ENCODE measurements around the gene IL15RA.

Gene IL15RA, protein sequence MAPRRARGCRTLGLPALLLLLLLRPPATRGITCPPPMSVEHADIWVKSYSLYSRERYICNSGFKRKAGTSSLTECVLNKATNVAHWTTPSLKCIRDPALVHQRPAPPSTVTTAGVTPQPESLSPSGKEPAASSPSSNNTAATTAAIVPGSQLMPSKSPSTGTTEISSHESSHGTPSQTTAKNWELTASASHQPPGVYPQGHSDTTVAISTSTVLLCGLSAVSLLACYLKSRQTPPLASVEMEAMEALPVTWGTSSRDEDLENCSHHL

DNA sequence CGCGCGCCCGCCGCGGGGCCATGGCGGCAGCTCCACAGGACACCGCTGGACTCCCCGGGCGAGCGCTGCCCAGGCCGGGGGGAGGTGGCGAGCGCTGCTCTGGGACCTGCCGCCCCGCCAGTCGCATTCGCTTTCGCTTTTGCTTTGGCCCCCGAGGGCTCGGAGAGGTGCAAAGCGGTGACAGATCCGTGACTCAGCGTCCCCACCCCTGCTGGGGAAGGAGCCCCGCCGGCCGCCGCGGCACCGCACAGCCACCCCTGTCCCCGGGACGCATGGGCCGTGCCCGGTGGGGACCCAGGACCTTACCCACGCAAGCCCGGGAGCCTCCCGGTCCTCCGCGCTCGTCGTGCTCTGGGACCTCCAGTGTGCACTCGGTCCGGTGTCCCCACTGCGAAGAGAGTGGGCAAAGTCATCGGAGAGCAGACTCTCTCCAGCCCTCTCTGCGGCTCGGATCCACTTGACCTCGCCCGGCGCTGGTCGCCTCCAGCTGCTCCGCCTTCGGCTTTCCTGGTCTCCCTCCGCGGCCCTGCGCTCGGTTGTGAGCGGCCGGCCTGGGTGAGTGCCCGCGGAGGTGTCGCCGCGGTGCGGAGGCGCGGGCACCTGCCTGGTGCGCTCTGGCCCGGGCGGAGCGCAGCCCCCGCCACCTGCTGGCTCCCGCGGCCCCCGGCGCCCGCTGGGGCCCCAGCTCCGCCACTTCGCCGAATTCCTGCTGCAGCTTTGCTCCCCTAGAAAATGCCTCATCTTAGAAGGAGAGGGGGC, at the start of gene IL15RA:
TSS of gene IL15RA (minus strand) at position 73 of the 759 bp plus-strand sequence. CDS start at position 22, 51 bp downstream.
- peak; percentile 93 for DNase-seq (ENCODE audit: low spot score)

DNA sequence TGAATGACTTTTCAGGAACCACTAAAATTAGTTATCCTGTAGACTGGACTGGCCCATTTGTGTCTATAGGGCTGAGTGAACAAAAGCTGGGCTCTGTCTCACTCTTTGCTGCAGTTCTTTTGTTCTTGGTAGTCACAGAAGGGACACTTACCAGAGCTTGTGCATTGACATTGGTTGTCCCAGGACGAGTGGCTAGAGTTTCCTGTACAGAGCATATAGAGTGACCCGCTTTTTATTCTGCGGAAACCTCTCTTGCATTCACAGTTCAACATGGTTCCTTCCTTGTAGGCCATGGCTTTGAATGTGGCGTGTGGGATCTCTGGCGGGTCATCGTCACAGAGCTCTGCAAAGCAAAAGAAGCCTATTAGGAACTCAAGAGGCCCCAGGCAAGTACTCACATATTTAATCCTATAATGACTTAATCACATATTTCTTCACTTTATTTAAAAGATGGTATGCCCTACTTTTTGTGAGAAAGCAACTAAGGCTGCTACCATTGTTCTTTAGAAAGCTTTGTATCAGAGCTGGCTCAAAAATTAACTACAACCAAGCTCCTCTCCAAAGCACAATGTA, 48.4 kb upstream of the IL15RA start:
- DNase-seq (ENCODE audit: low spot score) = no peak

DNA sequence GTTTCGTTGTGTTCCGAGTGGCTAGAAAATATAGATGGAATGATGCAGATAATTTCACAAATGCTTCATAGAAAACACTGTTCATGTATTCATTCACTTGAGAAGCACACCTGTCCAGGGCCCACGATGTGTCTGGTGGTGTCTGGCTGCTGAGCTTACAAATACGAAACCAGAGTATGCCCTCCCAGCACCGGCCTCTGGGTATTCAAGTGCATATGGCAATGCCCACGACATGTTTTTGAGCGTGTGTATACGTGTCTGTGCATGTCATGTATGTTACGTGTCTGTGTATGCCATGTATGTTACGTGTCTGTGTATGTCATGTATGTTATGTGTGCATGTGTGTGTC, 47.0 kb upstream of the IL15RA start:
- no peak for DNase-seq (ENCODE audit: low spot score)

DNA sequence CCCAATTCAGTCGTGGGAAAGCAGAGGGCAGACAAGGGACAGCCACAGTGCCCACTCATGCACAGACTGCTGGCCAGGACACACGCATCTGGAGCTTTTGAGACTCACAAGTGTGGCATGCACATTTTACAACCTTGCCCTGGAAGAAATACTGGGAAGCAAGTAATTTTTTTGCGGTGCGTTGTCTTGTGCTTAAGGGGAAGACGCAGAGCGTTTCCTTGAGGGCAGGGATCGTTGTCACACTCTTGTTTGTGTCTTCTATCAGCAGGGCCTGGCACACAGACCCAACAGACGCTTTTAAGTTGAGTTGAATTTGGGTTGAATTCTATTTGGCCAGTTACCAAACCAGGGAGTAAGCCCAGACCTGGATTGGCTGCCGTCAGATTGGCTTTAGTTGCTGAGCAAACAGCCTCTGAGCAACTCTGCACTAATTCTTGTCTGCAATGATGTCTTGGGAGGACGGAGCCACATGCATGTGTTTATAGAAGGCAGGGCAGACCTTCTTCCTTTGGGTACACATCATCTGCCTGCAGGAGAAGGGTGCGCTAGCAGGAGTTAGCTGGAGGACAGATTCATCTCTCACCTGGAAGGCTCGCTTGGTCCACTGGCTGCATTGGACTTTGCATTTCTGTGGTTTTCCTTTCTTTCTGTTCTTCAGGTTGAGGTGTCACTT, 46.5 kb upstream of the IL15RA start:
- DNase-seq (ENCODE audit: low spot score) = peak; percentile 53

DNA sequence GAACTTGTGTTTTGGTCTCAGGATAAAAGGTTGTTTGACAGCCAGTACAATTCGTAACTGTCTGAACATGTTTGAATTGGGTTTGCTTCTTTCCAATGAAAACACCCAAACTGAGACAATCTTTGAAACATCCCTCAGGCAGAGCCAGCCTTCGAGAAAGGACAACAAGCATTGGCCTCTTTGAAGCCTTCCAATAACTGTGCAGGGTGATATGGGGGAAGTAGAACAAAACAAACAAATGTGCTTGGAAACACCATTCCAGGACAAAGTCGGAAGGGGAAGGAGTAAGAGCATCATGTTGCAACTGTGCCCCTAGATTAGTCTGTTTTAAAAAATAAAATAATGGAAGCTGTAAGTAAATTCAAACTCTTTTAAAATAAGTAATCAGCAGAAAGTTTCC, 45.3 kb upstream of the IL15RA start:
- no peak for DNase-seq (ENCODE audit: low spot score)

DNA sequence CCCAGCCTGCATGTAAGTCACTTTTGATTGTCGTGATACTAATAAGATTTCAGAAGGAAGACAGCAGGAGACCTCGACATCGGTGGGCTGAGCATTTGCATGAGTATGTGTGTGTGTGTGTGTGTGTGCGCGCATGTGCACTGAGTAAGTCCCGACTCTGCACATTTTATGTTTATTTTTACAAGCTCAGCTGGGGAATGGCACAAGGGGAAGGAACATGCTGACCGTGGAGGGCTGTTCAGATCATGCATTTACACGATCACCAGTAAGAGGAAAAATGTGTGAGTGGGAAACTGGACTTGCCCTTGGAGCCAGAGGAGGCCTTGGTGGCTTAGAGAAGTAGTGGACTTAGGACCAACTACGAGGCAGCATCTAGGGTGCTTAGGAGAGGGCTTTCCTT, 43.5 kb upstream of the IL15RA start:
- DNase-seq (ENCODE audit: low spot score) = no peak

DNA sequence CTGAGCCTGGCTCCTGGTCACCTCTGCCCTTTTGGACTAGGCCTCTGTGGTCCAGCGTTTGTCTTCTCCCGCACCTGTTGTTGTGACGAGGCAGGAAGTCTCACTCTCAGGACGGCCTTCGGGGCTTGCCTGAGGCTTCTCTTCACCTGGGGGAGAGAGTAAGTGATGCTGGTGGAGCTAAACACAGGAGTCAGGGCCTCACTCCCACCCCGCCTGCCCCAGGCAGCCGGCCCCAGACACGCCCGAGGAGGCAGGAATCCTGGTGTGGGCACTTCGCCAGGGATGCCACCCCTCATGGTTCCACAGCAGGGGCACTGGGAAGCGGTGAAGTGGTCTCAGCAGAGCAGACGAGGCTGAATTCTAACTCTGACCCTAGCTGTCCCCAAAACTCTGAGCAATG, 42.5 kb upstream of the IL15RA start:
- no peak for DNase-seq (ENCODE audit: low spot score)

DNA sequence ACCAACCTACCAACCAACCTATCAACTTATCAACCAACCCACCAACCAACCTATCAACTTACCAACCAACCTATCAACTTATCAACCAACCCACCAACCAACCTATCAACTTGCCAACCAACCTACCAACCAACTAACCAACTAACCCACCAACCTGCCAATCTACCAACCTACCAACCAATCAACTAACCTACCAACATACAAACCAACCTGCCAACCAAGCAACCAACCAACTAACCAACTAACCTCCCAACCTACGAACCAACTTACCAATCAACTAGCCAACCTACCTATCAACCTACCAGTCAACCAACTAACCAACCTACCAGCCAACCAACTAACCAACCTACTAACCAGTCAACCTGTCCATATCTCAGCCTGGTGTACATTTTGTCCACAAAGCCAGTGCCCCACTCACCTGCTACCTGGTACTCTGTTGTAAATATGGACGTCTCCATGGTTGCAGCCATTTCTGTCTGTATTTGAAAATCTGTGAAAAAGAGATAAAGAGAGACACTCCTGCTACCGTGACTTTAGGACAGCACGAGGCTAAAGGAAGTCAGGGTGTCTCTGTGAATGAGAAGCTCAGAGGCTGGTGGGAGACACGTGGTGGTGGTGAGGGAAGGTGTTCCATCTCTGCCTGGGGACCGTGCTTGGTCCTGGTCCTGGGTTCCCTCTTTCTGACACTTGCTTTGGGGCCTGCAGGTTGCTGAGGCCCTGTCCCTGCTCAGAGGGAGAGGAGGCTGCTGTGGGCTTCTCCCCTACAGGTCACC, 41.9 kb upstream of the IL15RA start:
- no peak for DNase-seq (ENCODE audit: low spot score)

DNA sequence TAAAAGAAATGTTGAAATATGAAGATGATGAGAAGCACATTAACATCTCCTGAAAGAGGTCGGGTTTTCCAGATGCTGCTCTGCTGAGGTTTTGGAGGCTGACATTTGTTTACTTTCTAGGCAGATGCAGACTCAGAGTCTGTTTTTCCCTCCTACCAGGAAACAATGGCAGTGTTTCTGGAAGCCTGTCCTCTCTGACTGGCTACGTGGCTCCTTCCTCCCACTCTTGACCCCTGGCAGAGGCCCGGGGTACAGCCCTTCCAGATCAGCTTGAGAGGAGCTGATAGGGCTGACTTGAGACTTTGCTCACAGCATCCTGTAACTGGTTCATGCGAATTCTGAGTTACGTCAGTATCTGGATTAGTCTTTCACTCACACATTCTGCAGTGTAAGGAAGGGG, 41.1 kb upstream of the IL15RA start:
- no peak for DNase-seq (ENCODE audit: low spot score)

DNA sequence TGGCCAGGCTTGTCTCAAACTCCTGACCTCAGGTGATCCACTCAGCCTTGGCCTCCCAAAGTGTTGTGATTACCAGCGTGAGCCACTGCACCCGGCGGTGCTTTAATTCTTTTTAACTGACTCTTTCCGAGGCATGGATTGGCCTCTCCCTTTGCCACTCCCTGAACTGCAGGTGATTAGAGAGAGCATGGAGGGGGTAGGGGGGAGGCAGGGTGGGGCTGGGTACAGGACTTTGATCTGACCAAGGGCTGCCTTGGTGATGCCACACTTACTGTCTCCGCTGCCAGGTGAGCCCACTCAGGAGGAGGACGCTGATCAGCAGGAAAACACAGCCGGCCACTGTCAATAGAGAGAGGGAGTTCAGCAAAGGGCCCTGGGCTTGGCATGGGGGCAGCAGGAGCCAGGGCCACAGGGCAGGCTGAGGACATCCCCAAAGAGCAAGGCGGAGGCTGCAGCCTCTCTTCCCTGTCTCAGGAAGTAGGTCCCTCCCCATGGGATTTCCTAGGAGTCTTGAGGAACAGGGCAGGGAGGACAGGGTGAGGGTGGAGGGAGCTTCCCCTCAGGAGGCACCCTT, 40.5 kb upstream of the IL15RA start:
- no peak for DNase-seq (ENCODE audit: low spot score)

DNA sequence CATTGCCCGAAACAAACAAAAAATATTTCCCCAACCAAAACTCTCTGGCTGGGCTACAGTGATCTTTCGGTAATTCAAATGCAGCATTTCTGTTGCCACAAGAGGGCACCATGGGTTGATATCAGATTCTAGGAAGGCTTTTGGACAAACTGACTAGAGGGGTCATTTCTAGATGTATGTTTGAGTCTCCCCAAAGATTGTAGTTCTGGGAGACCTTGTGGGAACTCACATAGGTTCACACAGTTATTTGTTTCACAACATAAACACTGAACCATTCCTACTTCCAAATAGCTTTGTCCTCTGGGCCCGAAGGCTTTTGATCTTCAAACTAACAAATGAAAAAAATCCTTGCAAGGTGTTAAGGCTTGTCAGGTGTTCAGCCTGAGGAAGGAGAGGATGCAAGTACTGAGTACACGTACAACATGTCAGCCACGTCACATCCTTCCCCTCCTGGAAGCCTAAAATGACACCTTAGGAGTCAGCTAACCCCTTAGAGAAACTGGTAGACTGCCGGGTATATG, 37.0 kb upstream of the IL15RA start:
- DNase-seq (ENCODE audit: low spot score) = peak; percentile 63

DNA sequence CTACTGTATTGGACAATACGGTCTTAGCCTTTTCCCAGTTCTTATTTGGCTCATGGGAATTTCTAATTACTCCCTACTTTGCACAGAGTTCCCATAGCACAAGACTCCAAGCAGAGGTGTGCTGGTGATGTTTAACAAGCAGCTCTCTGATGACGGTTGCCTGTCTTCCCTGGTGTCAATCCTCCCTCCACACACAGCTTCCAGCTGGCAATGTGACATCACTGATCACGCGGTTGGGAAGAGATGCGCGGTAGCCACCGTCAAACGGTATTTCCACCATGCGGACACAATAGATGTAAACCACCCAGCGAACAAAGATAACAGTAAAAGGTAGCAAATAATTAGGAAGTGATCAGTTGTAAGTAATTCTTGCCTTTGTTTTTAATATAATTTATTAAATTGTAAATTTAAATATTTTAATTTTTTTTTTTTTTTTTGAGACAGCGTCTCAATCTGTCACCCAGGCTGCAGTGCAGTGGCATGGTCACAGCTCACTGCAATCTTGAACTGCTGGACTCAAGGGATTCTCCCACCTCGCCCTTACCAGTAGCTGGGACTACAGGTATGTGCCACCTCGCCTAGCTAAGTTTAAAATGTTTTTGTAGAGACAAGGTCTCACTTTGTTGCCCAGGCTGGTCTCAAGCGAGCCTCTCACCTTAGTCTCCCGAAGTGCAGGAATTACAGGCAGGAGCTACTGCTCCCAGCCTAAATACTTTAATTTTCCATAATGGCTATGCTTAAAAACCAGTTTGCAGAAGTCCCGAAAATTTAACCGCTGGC, 36.3 kb upstream of the IL15RA start:
- DNase-seq (ENCODE audit: low spot score) = no peak

DNA sequence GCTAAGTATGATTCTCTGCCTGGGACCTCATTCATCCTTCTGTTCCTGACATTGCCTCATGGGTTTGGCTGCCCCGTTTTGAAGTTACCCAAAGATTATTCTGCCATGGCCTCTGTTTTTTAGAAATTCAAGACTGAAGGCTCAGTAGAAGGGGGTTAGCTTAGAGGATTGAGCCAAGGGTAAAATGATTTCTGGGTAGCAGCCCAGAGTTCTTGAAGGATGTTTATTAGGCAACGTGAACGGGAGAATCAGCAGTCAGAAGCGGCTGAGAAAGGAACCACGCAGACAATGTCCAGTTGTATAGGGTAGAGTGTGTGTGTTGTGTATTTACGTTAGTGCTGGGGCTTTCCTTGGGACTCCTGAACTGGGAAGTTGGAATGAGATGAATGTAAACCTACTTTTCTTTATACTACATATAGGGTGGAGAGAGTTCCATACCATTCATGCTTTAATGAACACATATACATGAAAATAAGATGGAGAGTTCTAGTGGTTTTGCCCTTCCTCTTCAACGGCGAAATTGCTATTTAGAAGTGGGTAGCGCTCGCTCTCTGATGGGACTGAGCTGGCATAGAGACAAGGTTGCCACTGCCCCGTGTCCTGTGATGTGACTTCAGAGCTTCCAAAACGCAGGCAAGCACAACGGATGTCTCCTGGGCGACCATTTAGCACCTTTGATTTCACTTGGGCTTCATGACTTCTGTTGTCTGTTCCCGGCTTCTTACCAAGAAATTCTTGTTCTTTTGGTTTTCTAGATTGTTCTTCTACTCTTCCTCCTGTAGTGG, 35.0 kb upstream of the IL15RA start:
- DNase-seq (ENCODE audit: low spot score) = no peak

DNA sequence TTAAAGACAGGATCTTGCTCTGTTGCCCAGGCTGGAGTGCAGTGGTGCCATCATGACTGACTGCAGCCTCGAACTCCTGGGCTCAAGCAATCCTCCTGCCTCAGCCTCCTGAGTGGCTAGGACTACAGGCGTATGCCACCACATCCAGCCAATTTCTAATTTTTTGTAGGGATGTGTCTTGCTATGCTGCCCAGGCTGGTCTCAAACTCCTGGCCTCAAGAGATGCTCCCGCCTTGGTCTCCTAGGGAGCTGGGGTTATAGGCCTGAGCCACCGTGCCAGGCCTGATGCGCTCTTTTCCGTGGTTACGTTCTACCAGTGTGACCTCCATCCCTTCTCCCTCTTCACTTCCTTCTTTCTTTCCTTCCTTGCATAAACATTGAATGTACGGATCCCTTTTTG, 34.2 kb upstream of the IL15RA start:
- DNase-seq (ENCODE audit: low spot score) = no peak

DNA sequence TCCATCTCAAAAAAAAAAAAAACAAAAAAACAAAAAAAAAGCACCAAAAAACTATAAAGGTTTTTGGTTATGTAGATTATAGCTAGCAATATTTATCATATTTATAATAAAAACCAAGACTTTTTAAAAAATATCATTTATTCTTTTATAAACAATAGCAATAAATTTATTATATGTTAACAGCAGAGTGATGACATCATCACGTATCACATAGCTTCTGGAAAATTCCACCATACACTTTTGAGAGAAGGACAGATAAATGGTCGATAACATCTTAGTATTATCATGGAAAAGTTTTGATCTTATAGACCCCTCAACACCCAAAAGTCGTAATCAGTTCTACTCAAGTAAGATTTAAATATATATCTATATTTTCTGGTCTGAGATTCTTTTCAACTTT, 33.2 kb upstream of the IL15RA start:
- DNase-seq (ENCODE audit: low spot score) = no peak

DNA sequence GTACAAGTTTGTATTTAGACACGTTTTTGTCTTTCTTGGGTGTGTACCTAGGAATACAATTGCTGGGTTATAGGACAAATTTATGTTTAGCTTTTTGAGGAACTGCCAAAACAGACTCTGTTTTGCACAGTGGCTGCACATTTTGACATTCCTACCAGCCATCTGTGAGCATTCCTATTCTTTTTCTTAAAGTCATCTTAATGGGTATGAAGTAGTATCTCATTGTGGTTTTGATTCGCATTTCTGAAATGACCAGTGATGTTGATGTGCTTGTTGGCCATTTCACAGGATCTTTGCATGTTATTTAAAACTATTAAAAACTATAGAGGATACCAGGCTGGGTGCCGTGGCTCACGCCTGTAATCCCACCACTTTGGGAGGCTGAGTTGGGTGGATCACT, 32.6 kb upstream of the IL15RA start:
- no peak for DNase-seq (ENCODE audit: low spot score)

DNA sequence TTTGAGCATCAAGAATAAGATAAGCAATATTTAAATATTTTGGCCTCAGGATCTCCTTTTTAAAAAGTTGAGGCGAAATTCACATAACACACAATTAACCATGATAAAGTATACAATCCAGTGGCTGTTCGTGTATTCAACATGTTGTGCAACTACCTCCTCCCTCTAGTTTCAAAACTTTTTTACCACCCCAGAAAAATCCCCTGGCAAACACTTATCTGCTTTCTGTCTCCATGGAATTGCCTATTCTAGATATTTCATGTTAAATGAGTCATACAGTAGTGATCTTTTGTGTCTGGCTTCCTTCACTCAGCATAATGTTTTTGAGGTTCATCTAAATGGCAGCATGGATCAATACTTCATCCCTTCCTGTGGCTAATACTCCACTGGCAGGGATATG, 31.8 kb upstream of the IL15RA start:
- peak; percentile 47 for DNase-seq (ENCODE audit: low spot score)

DNA sequence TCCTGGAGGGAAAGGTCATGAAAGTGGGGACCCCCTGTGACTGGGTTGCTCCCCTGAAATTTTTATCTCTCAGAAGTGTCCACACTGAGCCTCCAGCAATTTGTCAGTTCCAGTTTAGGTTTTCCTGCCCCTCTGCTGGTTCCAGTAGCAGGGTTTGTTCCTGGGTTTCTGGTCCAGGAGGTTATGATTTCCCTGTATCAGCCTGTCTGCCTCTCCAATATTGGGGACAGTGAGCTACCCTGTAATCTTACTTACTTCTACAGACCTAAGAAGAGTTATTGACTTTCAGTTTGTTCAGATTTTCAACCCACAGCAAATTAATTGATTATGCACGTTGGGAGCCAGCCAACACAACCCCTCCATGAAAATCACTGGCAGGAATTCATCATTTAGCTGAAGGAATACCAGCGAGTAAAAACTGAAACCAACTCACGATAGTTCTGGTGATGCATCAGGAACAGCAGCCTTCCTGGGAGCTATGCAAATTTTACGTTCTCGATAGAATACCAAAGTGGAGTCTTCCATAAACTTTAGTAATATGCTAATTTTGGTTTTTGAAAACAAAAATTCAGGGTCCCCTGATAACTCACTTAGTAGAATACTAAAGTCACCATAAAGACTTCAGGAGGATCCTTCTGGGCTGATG, 31.3 kb upstream of the IL15RA start:
- peak; percentile 40 for DNase-seq (ENCODE audit: low spot score)

DNA sequence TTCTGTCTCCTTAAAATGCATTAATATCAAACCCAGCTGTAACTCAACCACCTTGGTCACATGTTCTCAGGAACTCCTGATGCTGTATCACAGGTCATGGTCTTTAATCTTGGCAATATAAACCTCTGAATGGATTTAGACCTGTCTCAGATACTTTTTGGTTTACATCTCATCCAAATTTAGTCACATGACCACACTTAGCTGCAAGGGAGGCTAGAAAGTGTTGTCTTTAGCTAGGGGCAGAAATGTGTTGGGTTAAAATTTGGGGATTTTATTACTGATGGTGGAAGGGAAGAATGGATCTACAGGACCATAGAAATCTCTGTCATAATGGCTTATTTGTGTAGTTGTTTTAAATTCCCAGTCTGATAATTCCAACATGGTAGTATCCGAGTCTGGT, 29.6 kb upstream of the IL15RA start:
- no peak for DNase-seq (ENCODE audit: low spot score)
